ENCODE measurements around the gene SYNPR. TPM values are rescaled to one million over a fixed set of nuclear protein-coding genes. Genes with fewer than 3 reads are reported as not detected.

Gene SYNPR
- total RNA-seq, 1 donor from 2014 or later: 3.7 TPM

DNA sequence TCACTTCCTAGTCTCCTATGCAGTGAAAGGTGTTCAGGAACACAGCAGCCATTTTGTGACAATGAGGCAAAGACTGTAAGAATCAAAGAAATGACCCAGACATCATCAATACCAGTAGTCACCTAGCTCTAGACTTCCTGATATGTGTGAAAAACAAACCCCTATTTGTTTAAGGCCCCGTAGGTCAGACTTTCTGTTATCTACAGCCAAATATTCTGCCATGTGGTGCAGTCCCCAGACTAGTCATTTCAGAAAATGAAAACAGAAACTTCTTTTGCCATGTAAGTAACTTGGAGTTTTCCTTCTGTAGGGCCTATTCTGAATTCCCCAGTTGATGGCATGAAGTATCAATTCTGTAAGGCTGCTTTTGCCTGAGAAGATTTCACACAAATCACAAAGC lies 192.6 kb downstream of the SYNPR start:
- no peak for DNase-seq (ENCODE audit: low spot score in 2 of 2, unreplicated experiment in 2 of 2)
- TF ChIP-seq CTCF (IDR thresholded peaks at IDR 0.05; ENCODE audit: unreplicated experiment): no peak
- Mint-ChIP-seq H3K4me3 (no peak overlapping the region), H3K27me3 (ENCODE audit: low read depth) (peaks cover 51% of the 10 kb centered on the region), H3K27ac (no peak overlapping the region), H3K4me1 (peaks cover 4% of the 10 kb centered on the region), H3K9me3 (no peaks in the 10 kb centered on the region), H3K36me3 (no peaks in the 10 kb centered on the region)

DNA sequence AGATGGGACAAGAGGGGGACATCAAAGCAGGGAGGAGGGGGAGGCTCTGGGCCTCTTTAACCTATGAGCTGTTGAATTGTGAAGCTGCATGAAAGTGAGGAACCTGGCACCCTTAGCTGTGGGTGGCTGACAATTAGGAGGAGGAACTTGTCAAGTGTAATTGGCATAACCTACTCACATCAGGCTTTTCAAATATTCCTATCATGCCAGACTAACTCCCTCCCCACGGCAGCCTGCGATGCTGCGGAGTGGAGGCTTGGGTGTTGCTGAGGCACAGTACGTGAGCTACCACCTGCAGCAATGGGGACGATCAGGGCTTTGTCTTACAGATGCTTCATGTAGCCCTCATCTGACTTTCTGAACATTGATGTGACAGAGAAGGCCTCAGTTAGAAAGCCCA lies 193.7 kb downstream of the SYNPR start:
- no peak for TF ChIP-seq CTCF (IDR thresholded peaks at IDR 0.05; ENCODE audit: unreplicated experiment)
- H3K36me3 Mint-ChIP-seq: no peaks in the 10 kb centered on the region
- no peak overlapping the region for H3K4me3 Mint-ChIP-seq
- H3K27me3 Mint-ChIP-seq (ENCODE audit: low read depth): peaks cover 51% of the 10 kb centered on the region
- H3K27ac Mint-ChIP-seq: no peak overlapping the region
- H3K9me3 Mint-ChIP-seq: no peaks in the 10 kb centered on the region
- DNase-seq (ENCODE audit: low spot score in 2 of 2, unreplicated experiment in 2 of 2): no peak
- peaks cover 2% of the 10 kb centered on the region for H3K4me1 Mint-ChIP-seq

DNA sequence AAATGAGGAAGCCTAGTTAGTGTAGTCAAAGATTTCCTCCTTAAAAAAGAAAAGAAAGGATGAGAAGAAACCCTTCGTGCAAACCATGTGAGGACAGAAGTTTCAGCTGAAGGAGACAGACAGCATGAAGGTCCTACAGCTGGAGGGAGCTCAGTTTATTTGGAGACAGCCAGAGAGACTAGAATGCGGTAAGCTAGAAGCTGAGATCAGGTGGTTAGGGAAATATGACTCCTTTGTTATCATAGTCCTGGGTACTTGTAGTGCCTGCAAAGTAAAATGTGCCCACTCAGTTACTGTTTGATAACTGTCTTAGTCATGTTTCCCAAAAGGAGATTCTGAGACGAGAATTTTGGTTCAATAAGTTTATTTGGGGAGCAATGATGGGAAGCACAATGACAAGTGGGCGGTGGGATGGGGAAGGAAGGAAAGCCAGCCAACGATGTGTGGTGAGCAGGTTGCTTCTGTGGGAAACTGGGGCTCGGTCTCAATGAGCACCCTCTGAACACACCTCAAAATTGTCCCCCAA lies 195.6 kb downstream of the SYNPR start:
- no peak overlapping the region for H3K4me3 Mint-ChIP-seq
- no peaks in the 10 kb centered on the region for H3K9me3 Mint-ChIP-seq
- no peak for TF ChIP-seq CTCF (IDR thresholded peaks at IDR 0.05; ENCODE audit: unreplicated experiment)
- H3K27me3 Mint-ChIP-seq (ENCODE audit: low read depth): peaks cover 56% of the 10 kb centered on the region
- H3K4me1 Mint-ChIP-seq: peaks cover 2% of the 10 kb centered on the region
- no peak overlapping the region for H3K27ac Mint-ChIP-seq
- DNase-seq (ENCODE audit: low spot score in 2 of 2, unreplicated experiment in 2 of 2): no peak
- H3K36me3 Mint-ChIP-seq: no peaks in the 10 kb centered on the region

GRCh38 chr3:63474828-63475518 lies 196.9 kb downstream of the SYNPR start:
- Mint-ChIP-seq H3K27ac (no peak overlapping the region), H3K9me3 (no peaks in the 10 kb centered on the region), H3K36me3 (no peaks in the 10 kb centered on the region), H3K4me1 (peaks cover 10% of the 10 kb centered on the region), H3K27me3 (ENCODE audit: low read depth) (peaks cover 56% of the 10 kb centered on the region), H3K4me3 (no peak overlapping the region)
- no peak for DNase-seq (ENCODE audit: low spot score in 2 of 2, unreplicated experiment in 2 of 2)
- TF ChIP-seq CTCF (IDR thresholded peaks at IDR 0.05; ENCODE audit: unreplicated experiment): no peak

DNA sequence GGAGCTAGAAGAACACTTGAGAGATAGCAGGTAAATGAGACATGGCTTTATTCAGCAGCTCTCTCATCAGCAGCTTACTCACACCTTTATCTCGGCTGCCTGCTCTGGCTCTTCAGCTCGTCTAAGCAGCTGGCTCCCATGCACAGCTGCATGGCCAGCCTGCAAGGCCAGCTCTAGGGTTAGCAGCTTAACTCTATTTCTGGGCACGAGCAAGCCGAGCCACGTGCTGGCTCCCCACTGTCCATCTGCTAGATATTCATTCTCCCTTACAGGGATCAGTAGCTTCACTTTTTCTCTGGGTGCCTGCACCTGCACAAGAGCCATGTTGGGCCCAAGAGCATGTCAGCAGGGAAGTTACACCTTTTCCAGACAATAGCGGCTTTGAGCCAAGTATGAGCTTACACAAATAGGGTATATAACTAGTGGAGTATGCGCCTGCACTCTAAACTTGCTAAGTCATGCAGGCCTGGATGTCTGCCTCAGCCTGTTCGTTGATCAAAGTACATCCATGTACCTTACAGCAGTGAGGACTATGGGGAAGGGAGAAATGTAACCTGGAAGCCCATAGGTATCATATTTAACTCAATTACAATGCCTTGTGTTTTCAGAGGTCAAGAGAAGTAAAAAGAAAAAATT lies 199.5 kb downstream of the SYNPR start:
- Mint-ChIP-seq H3K9me3 (no peaks in the 10 kb centered on the region), H3K27ac (no peak overlapping the region), H3K4me3 (no peak overlapping the region), H3K36me3 (no peaks in the 10 kb centered on the region), H3K27me3 (ENCODE audit: low read depth) (peaks cover 53% of the 10 kb centered on the region), H3K4me1 (peaks cover 10% of the 10 kb centered on the region)
- no peak for TF ChIP-seq CTCF (IDR thresholded peaks at IDR 0.05; ENCODE audit: unreplicated experiment)
- no peak for DNase-seq (ENCODE audit: low spot score in 2 of 2, unreplicated experiment in 2 of 2)
